HG03103 (cell line): ENCODE data around the gene NR6A1.

ENCODE experiments used
- ATAC-seq: cut with Tn5 transposase; IDR thresholded peaks from one replicate; pipeline ENCODE4 v1.9.1; 2021; ENCODE audit warnings: low read depth; ENCODE audit not compliant: unreplicated experiment

NR6A1 gene

DNA sequence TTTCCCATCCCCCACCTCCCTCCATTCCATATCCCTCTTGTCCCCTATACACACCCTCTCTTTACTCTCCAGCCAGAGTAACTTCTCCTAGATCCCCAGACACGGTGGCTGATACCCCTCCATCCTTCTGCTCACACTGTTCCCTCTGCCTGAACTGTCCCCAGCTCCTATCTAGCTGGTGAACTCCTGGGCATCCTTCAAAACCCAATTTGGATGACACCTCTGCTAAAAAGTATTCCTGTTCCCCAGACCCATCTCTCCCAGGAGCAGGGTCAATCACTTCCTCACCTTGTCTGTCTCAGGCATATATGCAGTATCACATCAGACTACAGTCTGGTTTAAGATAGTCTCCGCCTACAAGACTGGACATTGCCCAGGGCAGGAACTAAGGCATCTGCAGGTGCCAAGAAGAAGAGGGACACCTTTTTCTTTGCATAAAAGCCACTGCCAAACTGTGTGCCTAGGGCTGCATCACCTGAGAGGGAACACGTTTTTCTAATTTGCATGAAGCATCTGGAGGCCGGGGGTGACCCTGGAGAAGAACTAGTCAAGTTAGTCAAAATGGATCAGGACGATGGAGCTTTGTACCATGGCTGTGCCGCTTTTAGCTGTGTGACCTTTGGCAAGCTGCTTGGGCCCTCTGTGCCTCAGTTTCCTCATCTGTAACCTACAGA is 291.0 kb downstream of the NR6A1 start:
- ATAC-seq, result no peak

DNA sequence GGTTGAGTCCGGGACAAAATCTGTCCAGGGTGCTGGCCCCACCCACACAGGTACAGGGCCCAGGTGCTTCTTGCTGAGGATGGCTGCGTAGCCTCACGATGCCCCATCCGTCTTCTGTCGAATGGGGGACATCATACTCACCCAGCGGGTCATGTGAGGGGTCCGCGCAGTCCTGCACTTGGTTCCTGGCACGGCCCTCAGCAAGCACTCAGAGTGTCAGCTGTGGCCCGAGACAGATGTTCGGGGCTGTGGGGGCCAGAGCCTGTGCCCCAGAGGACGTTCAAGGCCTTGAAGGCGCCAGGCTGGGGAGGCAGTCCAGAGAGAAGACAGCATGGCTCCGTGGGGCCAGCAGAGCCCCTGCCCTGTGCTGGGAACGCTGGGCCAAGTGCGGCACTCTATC is 291.7 kb downstream of the NR6A1 start:
- ATAC-seq, result no peak

DNA sequence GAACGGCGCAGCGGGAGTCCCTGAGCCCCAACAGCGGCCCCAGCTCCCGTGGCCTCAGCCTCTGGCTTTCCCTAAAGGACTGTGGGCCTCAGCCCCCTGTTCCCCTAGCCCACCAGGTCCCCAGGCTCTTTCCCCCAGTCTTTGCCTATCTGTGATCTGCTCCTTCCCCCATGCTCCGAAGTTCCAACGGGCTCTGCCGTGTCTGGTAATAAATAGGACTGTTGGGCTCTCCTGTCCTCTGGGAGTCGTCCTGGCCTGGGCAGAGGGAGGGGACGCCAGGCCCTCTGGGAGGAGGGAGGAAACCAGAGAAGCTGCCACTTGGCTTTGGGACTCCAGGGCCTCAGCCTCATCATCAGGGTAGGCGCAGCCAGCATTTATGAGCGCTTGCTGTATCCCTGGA is 292.8 kb downstream of the NR6A1 start:
- no peak for ATAC-seq

DNA sequence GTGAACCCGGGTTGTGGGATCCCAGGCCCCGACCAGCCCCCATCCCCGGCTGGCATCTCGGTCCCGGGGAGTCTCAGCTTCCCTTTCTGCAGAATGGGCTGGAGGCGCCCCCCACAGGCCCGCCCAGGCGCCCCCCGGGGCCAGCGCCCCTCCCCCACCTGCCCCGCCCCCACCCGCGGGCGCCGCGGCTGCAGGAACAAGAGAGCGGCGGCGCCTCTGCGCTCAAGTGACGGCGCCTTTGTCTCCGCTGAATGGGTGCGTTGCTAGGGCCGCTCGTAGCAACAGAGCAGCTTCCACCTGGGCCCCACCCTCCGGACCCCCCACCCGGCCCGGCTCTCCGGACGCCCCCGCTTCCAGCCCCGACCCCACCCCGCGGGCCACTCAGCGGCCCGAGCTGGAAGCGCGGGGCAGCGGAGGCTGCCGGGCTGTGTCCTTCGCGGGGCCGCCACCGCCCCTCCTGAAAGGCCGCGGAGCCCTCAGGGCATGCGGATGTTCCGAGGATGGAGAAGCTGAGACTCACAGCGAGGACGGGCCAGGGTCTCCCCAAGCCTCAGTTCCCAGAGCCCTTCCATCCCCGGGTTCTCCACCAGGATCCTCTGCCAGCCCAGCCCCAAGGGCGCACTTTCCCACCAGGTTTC is 293.3 kb downstream of the NR6A1 start:
- no peak for ATAC-seq

DNA sequence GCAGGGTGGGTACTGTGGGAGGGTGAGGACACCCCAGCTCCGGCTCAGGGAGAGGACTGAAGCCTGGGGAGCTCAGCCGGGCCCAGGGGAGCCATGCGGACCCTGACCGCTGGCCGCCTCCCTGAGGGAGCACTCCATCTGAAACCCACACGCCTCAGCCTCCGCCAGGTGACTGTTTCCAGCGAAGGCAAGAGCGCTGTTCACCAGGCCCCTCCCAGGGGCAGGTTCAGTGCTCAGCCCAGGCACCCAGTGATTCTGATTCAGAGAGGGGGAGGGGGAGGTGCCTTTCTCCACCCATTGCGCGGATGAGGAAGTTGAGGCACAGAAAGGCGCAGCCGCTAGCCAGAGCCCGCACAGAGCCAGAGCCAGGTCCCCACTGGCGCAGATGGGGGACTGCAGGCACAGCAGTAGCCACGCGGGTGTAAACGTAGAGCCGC is 293.9 kb downstream of the NR6A1 start:
- ATAC-seq, result no peak

DNA sequence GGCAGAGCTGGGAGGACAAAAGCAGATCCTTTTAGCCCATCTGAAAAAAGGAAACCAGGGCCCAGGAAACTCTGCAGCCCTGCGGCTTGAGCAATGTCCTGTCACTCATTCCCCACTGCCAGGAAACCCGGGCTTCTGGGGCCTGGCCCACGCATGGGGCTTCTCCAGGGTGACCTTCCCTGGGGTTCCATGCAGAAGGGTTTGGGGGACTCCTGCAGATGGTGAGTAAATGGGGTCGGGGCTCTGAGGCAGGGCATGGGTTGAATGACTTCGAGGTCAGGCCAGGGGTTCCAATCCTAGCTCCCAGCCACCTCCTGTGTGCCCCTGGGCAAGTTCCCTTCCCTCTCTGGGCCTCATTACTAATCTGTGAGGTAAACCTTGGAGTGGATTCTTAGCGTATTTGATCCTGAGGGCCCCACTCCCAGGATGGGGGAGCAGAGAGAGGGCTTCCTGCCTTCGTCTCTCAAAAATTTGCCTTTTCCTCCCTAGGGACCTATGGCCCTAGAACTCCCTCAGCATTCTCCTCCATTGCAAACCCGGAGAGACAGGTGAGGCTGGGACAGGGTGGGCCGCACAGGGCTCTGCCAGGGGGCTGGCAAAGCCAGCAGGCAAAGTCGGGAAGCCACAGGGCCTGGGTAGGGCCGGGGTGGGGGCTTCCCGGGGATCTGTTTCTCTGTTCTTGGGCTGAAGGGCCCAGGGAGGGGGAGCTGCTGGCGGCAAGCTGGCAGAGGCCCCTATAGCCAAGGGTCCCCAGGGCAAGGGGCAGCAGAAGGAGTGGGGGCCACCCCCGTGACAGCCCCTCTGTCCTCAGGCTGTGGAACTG is 295.0 kb downstream of the NR6A1 start:
- no peak for ATAC-seq

DNA sequence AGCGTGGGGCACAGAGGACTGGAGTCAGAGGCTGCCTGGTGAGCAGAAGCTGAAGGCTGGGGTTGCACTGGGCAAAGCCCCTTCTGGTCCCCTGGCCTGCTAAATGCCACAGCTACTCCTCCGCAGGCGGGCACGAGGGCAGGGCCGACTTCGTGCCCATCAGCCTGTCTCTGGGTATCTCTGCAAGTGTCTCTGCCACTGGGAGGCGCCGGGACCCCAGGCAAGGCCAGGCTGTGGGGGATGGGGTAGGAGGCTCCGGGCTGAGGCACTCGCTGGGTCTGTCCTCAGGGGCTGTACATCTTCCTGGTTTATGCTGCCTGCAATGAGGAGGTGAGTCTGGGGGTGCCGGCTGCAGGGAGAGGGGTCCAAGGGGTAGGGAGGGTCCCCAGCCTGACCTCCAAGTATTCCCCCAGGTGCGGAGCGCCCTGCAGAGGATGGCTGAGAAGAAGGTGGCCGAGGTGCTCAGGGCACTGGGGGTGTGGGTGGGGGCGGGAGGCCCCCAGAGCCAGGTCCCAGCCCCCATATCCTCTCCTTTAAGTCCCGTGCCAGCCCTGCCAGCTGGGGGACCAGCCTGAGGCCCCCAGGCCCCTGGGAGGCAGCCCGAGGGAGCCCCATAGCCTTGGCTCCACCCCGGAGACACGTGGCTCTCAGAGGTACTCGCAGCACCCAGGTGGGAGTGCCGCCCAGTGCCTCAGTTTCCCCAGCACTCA is 295.8 kb downstream of the NR6A1 start:
- no peak for ATAC-seq

DNA sequence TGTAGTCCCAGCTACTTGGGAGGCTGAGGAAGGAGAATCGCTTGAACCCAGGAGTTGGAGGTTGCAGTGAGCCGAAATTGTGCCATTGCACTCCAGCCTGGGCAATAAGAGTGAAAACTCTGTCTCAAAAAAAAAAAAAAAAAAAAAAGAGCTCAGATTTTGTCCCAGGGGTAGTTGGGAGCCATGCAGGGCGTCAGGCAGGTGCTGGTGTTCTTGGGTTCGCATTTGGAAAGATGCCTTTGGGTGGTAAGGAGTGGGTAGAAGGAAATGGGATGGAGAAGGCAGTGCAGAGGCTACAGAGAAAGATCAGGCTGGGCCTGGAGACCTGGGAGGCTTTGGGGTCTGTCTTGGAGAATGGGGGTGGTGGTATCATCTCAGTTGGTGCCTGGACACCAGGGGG is 297.0 kb downstream of the NR6A1 start:
- ATAC-seq, result no peak

DNA sequence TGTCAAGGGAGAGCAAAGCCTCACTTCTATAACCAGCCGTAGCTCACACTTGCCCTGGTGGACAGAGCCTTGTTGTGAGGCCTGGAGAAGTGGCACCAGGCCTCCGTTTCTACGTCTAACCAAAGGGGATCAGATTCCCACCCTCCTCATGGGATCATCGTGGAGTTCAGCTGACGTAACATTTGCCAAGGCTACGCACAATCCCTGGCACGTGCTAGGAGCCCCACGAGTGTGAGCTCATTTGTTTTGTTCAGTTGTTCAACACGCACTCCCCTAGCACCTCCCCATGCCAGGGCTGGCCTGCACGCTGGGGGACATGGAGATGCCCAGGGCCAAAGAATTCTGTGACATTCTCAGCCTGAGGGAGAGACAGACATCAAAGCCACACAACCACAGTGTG is 297.8 kb downstream of the NR6A1 start:
- no peak for ATAC-seq

DNA sequence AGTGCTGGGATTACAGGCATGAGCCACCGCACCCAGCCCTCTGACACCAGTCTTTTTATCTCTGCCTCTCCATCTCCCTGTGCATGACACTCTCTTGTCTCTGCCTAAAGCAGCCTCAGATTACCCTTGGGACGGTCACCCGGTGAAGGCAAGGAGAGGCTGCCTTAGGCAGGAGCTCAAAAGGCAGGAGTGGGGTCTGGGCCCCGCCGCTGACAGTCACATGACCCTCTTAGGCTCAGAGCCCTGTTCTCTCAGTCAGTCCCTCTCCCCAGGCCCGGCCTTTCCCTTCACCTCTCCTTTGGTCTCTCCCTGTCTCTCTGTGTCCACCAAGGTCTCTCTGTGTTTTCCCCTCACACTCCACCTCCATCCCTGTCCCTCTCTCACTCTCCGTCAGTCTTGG is 298.3 kb downstream of the NR6A1 start:
- ATAC-seq, result no peak

DNA sequence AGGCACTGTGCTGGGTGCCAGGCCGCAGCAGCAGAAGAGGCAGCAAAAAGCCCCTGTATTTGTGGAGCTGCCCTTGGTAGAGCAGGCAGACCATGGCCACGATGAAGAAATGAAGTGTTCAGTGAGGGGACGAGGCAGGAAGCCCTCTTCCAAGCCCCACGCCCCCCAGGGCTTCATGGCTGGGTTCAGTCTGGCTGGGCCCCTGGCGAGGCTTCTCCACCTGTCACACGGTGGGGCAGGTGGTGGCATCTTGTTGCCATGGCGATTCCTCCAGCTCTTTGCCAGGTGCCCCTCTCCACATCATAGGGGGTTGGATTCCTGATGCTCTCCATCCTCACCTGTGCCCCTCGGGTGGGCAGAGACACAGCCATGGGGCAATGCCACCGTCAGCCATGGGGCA is 299.4 kb downstream of the NR6A1 start:
- ATAC-seq, result no peak

DNA sequence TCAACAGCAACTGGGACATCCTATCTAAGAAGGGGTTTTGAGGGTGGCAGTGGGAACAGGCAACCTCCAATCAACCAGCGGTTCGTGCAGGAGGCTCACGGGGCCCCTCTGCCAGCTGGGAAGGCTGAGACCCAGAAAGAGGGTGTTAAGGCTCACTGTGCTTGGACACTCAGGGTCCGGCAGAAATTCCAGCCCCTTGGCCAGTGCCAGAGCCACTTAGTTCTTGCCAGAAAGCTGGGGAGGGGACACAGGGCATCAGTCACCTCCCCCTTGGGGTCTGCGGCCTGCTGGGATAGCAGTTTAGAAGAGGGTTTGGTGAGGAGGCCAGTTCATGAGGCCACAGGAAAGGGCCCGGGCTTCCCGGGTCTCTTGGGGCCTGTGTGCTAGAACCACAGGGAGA is 300.4 kb downstream of the NR6A1 start:
- no peak for ATAC-seq

DNA sequence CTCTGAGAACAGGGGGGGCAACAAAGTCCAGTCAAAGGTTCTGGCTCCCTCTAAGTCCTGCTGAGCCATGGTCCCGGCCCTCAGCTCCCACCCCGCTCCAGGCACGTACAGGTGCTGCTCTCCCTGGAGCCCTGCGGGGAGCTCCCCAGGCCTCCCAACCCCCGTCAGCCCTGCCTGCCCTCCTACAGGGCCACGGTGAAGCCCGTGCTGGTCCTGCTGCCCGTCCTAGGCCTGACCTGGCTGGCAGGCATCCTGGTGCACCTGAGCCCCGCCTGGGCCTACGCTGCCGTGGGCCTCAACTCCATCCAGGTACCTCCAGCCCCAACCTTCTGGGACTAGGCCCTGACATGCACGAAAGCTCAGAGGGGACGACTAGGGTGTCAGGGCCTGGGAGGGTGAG is 300.8 kb downstream of the NR6A1 start:
- no peak for ATAC-seq

DNA sequence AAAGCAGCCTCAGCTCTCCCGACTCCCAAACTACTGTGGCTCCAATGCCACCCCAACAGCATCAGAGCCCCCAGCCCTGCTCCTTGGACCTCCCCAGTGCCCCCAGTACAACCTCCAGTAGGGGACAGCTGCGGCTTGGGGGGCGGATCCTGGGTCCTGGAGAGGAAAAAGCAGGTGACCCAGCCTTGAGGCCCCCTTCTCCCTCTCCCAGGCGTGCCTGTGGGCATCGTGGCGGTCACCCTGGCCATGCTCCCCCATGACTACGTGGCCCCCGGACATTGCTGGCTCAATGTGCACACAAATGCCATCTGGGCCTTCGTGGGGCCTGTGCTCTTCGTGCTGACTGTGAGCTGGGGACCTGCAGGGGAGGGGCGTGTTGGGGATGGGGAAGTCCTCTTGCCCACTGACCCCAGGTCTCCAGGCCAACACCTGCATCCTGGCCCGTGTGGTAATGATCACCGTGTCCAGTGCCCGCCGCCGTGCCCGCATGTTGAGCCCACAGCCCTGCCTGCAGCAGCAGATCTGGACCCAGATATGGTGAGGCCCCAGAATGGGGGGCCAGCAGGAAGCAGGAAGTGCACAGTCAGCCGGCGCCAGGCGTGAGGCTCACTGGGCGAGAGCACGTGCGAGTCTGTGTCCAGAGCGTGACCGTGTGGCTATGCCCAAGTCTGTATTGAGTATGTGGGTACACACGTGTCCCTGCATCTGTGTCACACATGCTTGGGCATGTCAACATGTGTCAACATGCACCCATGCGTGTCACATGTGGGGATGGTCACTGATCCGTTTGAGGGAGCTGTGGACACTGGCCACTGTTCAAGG is 301.9 kb downstream of the NR6A1 start:
- no peak for ATAC-seq

DNA sequence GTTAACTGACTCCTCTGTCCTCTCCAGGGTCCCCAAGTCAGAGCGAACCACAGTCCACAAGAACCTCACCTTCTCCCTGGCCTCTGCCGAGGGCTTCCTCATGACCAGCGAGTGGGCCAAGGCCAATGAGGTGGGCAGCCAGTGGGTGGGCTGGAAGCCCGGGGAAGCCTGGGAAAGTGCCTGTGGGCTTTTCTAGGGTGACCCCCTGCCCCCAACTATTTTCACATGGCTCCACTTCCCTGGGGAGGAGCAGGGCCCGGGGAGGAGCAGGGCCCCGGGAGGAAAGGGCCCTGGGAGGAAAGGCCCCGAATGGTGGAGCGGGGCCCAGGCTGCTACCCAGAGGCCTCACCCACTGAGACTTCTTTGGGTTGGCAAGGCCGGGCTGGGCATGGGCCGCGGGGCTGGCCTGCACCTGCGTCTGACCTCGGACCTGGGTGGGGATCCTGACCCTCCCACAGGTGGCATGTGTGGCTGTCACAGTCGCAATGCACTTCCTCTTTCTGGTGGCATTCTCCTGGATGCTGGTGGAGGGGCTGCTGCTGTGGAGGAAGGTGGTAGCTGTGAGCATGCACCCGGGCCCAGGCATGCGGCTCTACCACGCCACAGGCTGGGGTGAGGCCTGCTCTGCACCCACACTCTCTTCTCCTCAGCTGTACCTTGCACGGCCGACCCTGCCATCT is 302.9 kb downstream of the NR6A1 start:
- ATAC-seq, result no peak

DNA sequence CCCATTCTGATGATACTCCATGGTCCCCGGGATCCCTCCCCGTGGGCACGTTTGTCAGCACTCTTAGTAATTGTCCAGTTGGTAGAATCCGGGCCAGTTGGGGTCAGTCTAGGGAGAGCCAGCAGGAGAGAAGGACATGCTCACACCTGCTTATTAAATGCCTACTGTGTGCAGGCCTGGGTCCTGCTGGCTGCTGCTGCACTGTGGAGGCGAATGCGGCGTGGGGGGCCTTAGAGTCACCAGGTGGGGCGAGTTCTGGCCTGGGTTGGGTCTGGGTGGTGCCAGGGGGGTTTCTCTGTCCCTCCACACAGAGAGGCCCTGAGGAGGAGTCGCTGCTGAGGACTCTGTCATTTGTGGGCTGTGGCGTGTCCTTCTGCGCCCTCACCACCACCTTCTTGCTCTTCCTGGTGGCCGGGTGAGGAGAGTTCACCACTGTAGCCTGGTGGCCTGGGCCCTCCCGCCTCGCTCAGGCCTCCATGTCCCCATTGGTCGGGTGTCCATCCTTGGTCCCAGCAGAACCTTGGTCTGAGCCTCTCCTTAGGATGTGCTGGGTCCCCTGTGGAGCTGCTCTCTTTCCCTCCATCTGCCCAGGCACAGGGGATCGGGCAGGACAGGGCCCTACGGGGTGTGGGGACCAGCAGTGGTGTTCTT is 303.6 kb downstream of the NR6A1 start:
- ATAC-seq, result no peak
